ENCODE results near the gene HTR4.

DNA sequence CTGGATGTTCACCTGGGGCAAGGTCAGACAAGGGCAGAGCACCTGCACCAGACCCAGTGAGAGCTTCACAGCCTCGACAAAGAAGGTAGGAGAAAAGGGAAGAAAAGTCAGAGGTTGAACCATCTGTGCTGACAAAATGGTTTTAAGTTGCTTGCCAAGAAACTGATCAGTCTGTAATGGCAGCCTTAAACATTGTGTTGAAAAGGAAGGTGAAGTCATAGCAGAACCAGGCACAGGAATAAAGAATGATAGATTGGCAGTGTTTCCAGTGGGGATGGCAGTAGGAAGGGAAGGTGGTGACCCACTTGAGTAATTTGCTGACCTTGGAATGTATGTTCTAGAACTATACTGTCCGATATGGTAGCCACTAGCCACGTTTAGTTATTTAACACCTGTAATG, 34.2 kb downstream of the HTR4 start:
- TF ChIP-seq, protein P1, sequence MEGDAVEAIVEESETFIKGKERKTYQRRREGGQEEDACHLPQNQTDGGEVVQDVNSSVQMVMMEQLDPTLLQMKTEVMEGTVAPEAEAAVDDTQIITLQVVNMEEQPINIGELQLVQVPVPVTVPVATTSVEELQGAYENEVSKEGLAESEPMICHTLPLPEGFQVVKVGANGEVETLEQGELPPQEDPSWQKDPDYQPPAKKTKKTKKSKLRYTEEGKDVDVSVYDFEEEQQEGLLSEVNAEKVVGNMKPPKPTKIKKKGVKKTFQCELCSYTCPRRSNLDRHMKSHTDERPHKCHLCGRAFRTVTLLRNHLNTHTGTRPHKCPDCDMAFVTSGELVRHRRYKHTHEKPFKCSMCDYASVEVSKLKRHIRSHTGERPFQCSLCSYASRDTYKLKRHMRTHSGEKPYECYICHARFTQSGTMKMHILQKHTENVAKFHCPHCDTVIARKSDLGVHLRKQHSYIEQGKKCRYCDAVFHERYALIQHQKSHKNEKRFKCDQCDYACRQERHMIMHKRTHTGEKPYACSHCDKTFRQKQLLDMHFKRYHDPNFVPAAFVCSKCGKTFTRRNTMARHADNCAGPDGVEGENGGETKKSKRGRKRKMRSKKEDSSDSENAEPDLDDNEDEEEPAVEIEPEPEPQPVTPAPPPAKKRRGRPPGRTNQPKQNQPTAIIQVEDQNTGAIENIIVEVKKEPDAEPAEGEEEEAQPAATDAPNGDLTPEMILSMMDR (IDR thresholded peaks at IDR 0.05) = no peak
- TF ChIP-seq POLR2A (IDR thresholded peaks at IDR 0.05) = no peak

Measured in esophagus squamous epithelium (tissue), 4 donors.